HG03280 (cell line): ENCODE measurements around the gene SPTY2D1.

Experiments used
- ATAC-seq: cut with Tn5 transposase; IDR thresholded peaks from one replicate; pipeline ENCODE4 v1.9.1; 2021; ENCODE audit warnings: mild to moderate bottlenecking, moderate library complexity; ENCODE audit not compliant: unreplicated experiment

The SPTY2D1 gene

DNA sequence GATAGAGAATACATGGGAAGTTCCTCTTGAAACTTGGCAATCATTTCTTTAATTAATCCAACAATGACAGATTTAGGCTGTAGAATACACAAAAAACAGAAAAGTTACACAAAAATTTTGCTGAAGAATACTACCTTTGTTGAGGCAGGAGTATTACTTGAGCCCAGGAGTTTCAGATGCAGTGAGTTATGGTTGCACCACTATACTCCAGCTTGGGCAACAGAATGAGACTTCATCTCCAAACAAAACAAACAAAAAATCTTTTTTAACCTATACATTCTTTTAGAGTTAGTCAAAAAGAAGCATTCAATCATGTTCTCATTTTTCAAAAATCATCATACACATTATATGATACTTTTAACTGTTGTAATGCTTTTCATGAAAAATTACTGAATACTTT lies 67.7 kb downstream of the SPTY2D1 start:
- ATAC-seq = no peak

DNA sequence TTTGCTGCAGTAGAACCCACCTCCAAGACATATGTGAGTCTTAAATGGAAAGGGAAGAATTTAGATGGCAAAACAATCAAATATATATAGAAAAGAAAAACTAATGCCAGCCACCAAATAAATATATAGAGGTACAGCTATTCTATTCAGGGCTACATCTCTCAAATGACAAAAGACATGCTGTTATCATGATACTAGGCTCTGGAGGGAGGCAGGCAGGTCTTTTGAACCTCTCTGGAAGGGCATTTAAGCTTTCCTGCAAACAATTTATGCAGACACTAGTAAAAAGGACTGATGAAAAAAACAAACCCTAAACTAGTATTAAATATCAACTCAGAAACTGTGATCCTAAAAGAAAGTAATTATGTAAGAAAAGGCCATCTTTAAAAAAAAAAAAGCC lies 70.0 kb downstream of the SPTY2D1 start:
- no peak for ATAC-seq

DNA sequence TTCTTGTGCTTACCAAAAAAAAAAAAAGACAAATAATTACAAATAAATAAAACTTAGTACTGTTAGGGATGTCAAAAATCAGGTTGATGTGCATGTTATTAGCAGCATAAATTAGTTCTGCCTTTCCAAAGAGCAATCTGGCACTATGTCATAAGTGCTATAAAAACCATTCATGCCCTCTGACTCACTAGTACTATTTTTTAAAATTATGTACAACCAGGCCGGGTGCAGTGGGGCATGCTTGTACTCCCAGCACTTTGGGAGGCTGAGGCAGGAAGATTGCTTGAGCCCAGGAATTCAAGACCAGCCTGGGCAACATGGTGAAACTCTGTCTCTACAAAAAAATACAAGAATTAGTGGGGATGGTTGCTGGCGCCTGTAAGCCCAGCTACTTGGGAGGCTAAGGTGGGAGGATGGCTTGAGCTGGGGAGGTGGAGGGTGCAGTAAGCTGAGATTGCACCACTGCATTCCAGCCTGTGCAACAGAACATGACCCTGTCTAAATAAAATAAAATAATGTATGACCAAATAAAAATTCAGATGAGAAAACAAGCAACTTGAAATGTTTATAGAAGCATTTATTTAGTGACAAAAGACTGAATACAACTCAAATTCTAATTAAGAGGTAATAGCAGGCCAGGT lies 70.9 kb downstream of the SPTY2D1 start:
- ATAC-seq = no peak
